MM.1S (cell line): ENCODE results near the gene C8B.

Experiments
- EZH2 ChIP-seq: fragments of 300-600 bp; sonication (generic); optimal IDR thresholded peaks from 2 replicates; pipeline ENCODE3; 2017; ENCODE audit warnings: low read depth, mild to moderate bottlenecking, antibody characterized with exemption, low read length, mixed read lengths
- TF ChIP-seq, protein P1 (sequence below): fragments of 300-600 bp; sonication (generic); IDR thresholded peaks from 2 replicates; pipeline ENCODE4 v1.5.1; 2016; ENCODE audit warnings: antibody characterized with exemption, low read length, mixed read lengths

DNA sequence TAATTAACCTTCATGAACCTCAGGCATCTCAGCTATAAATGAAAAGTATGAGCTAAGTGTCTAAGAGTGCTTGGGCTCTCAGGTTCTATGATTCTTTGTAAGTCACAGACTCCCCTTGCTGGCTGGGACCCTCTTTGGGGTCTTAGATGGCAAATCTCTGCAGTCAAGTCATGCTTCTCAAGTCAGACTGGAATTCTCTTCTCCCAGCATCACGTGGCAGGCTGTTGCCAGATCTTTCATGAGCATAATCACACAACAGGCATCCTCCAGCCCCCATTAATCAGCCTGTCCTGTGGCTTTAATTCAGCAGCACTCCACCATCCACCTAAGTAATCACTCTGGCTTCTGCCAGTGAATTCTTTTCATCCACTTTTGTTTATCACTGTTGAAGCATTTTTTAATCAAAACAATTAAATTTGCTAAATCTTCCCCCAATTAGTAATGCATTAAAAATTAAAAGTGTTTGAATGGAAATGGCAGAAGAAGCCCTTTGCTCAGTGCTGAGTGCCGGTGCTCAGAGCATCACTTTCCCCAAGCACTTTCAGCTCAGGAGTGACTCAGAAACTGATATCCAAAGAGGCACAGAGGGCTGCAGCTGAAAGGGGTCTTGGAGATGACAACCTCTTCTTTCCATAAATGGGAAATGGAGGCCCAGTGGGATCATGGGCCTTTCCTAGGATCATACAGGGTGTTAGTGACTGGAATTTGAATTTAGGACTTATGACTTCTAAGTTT lies 61.0 kb downstream of the C8B start:
- TF ChIP-seq, protein P1, sequence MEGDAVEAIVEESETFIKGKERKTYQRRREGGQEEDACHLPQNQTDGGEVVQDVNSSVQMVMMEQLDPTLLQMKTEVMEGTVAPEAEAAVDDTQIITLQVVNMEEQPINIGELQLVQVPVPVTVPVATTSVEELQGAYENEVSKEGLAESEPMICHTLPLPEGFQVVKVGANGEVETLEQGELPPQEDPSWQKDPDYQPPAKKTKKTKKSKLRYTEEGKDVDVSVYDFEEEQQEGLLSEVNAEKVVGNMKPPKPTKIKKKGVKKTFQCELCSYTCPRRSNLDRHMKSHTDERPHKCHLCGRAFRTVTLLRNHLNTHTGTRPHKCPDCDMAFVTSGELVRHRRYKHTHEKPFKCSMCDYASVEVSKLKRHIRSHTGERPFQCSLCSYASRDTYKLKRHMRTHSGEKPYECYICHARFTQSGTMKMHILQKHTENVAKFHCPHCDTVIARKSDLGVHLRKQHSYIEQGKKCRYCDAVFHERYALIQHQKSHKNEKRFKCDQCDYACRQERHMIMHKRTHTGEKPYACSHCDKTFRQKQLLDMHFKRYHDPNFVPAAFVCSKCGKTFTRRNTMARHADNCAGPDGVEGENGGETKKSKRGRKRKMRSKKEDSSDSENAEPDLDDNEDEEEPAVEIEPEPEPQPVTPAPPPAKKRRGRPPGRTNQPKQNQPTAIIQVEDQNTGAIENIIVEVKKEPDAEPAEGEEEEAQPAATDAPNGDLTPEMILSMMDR: no peak
- no peak for TF ChIP-seq EZH2
